Upper lobe of left lung (tissue), 4 donors: Measurements from ENCODE around the gene CRK.

Experiments
- CTCF ChIP-seq, 6 experiments: fragments of 450-650 bp in 4 of 6; fragments of 200-600 bp in 2 of 6; sonication (generic) in 2 of 6; IDR thresholded peaks; one replicate each; pipeline ENCODE4 v1.5.1; 2016 to 2019; ENCODE audit warnings: antibody characterized with exemption in 6 of 6
- EP300 ChIP-seq, 4 donors: sonication (generic); formaldehyde crosslinking; IDR thresholded peaks; one replicate each; pipeline ENCODE4 v1.5.1; 2017; ENCODE audit warnings: antibody characterized with exemption in 4 of 4, control low read depth in 2 of 4
- POLR2A ChIP-seq, 4 donors: fragments of 450-650 bp; IDR thresholded peaks; one replicate each; pipeline ENCODE4 v1.5.1; 2016 to 2017; ENCODE audit warnings: antibody characterized with exemption in 4 of 4, mild to moderate bottlenecking in 2 of 4

GRCh38 chr17:1371893-1372590 is 84.0 kb downstream of the CRK start:
- no peak for TF ChIP-seq CTCF (IDR thresholded peaks at IDR 0.05)
- TF ChIP-seq POLR2A (IDR thresholded peaks at IDR 0.05) = no peak
- no peak for TF ChIP-seq EP300 (IDR thresholded peaks at IDR 0.05)
